GM10266 (cell line): ENCODE results near the gene HSD3B2.

Experiments used
- DNase-seq: peaks from one replicate; pipeline ENCODE4 v3.0.0; 2012; ENCODE audit errors: extremely low spot score
- TF ChIP-seq, protein P1 (sequence below): IDR thresholded peaks from 2 replicates; pipeline ENCODE4 v1.5.1; 2012; ENCODE audit warnings: mild to moderate bottlenecking, low read depth; ENCODE audit not compliant: control insufficient read depth, insufficient read depth; ENCODE audit errors: missing control alignments

HSD3B2 gene

DNA sequence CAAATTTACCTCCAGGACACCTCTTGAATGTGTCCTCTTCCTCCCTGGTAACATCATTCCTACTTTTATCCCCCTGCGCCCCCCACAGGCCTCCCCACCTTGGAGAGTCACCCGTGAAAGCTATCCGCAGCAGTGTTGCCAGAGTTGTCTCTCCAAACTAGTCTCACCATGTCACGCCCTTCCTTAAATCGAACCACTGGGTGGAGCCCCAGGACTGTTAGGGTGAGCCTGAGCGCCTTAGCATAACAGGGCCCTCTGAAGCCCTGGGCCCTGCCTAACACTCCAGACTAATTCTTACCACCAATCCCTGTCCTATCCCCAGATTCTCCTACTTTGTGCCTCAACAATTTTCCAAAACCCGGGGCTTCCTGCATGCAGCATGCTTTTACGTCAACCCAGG is 35.0 kb downstream of the HSD3B2 start:
- TF ChIP-seq, protein P1, sequence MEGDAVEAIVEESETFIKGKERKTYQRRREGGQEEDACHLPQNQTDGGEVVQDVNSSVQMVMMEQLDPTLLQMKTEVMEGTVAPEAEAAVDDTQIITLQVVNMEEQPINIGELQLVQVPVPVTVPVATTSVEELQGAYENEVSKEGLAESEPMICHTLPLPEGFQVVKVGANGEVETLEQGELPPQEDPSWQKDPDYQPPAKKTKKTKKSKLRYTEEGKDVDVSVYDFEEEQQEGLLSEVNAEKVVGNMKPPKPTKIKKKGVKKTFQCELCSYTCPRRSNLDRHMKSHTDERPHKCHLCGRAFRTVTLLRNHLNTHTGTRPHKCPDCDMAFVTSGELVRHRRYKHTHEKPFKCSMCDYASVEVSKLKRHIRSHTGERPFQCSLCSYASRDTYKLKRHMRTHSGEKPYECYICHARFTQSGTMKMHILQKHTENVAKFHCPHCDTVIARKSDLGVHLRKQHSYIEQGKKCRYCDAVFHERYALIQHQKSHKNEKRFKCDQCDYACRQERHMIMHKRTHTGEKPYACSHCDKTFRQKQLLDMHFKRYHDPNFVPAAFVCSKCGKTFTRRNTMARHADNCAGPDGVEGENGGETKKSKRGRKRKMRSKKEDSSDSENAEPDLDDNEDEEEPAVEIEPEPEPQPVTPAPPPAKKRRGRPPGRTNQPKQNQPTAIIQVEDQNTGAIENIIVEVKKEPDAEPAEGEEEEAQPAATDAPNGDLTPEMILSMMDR = no peak
- DNase-seq = no peak

DNA sequence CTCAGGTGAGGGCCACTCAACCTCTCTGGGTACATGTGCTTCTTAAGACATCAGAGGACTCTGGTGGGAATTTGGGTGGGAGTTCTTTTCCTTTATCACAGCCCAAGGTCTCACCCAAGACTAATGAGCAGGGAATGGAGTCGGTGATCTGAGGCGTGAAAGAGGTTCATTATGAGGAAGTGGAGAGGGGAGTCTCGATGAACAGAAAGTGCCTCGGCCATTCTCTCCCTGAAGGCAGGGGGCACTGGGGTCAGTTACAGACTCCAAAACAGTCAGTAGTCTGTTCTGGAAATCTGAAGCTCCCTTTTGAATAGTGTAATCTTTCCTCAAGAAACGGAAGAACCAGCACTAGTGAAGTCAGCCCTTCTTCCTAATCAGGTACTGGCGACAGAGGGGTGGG is 36.2 kb downstream of the HSD3B2 start:
- no peak for DNase-seq
- TF ChIP-seq, protein P1 = no peak

GRCh38 chr1:119452091-119452490 is 37.1 kb downstream of the HSD3B2 start:
- TF ChIP-seq, protein P1 = no peak
- DNase-seq = no peak

GRCh38 chr1:119453021-119453420 is 38.1 kb downstream of the HSD3B2 start:
- TF ChIP-seq, protein P1 = no peak
- no peak for DNase-seq

GRCh38 chr1:119462964-119463363 is 48.0 kb downstream of the HSD3B2 start:
- DNase-seq = no peak
- TF ChIP-seq, protein P1 = no peak

GRCh38 chr1:119463569-119463968 is 48.6 kb downstream of the HSD3B2 start:
- TF ChIP-seq, protein P1 = no peak
- no peak for DNase-seq

DNA sequence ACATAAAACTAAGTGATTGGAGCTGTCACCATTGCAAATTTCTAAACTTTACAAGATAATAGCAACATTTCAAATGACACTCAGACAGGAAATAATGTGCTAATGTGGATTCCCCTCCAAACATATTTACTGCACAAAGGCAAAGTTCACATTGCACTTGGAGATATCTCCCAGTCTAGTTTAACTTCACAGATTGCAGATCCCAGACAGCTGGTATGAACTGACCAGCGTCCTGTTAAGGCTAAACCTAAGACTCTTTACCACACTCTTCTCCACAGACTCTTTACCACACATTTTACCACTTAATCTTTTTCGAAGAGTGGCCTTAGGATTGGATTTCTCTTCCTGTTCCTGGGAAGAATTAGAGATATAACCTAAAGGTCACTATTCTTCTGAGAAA is 51.5 kb downstream of the HSD3B2 start:
- DNase-seq = no peak
- TF ChIP-seq, protein P1 = no peak
